Measurements from ENCODE around the gene SND1.

Gene SND1

GRCh38 chr7:127771707-127772106, 119.7 kb downstream of the SND1 start:
- TF ChIP-seq TAF1 (IDR thresholded peaks at IDR 0.05; ENCODE audit: low read depth) (no peak), FOXM1 (IDR thresholded peaks at IDR 0.05; ENCODE audit: borderline replicate concordance, low read depth) (no peak), ZBTB7A (IDR thresholded peaks at IDR 0.05; ENCODE audit: low read depth) (no peak), YY1 (IDR thresholded peaks at IDR 0.05; ENCODE audit: low read depth) (no peak)
- TF ChIP-seq, protein P1, sequence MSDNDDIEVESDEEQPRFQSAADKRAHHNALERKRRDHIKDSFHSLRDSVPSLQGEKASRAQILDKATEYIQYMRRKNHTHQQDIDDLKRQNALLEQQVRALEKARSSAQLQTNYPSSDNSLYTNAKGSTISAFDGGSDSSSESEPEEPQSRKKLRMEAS (IDR thresholded peaks at IDR 0.05): no peak

GRCh38 chr7:127776776-127777386, 124.9 kb downstream of the SND1 start:
- TF ChIP-seq EP300 (IDR thresholded peaks at IDR 0.05; ENCODE audit: borderline replicate concordance) (no peak), TEAD4 (IDR thresholded peaks at IDR 0.05) (no peak), ZBTB7A (IDR thresholded peaks at IDR 0.05; ENCODE audit: low read depth) (no peak), FOXM1 (IDR thresholded peaks at IDR 0.05; ENCODE audit: borderline replicate concordance, low read depth) (no peak), CEBPB (IDR thresholded peaks at IDR 0.05) (no peak), TAF1 (IDR thresholded peaks at IDR 0.05; ENCODE audit: low read depth) (no peak), CREB1 (IDR thresholded peaks at IDR 0.05; ENCODE audit: low read depth) (no peak)
- TF ChIP-seq, protein P2, sequence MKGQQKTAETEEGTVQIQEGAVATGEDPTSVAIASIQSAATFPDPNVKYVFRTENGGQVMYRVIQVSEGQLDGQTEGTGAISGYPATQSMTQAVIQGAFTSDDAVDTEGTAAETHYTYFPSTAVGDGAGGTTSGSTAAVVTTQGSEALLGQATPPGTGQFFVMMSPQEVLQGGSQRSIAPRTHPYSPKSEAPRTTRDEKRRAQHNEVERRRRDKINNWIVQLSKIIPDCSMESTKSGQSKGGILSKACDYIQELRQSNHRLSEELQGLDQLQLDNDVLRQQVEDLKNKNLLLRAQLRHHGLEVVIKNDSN (IDR thresholded peaks at IDR 0.05): no peak

- TF ChIP-seq EGR1 (IDR thresholded peaks at IDR 0.05) (no peak), ZBTB7A (IDR thresholded peaks at IDR 0.05; ENCODE audit: low read depth) (no peak), NFIC (IDR thresholded peaks at IDR 0.05) (no peak), CREB1 (IDR thresholded peaks at IDR 0.05; ENCODE audit: low read depth) (no peak)
- TF ChIP-seq, protein P3, sequence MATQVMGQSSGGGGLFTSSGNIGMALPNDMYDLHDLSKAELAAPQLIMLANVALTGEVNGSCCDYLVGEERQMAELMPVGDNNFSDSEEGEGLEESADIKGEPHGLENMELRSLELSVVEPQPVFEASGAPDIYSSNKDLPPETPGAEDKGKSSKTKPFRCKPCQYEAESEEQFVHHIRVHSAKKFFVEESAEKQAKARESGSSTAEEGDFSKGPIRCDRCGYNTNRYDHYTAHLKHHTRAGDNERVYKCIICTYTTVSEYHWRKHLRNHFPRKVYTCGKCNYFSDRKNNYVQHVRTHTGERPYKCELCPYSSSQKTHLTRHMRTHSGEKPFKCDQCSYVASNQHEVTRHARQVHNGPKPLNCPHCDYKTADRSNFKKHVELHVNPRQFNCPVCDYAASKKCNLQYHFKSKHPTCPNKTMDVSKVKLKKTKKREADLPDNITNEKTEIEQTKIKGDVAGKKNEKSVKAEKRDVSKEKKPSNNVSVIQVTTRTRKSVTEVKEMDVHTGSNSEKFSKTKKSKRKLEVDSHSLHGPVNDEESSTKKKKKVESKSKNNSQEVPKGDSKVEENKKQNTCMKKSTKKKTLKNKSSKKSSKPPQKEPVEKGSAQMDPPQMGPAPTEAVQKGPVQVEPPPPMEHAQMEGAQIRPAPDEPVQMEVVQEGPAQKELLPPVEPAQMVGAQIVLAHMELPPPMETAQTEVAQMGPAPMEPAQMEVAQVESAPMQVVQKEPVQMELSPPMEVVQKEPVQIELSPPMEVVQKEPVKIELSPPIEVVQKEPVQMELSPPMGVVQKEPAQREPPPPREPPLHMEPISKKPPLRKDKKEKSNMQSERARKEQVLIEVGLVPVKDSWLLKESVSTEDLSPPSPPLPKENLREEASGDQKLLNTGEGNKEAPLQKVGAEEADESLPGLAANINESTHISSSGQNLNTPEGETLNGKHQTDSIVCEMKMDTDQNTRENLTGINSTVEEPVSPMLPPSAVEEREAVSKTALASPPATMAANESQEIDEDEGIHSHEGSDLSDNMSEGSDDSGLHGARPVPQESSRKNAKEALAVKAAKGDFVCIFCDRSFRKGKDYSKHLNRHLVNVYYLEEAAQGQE (IDR thresholded peaks at IDR 0.05; ENCODE audit: low read depth): no peak
- TF ChIP-seq, protein P1 (IDR thresholded peaks at IDR 0.05): no peak
- TF ChIP-seq, protein P2 (IDR thresholded peaks at IDR 0.05): no peak
Measured at GRCh38 chr7:127780489-127780888, 128.5 kb downstream of the SND1 start.

DNA sequence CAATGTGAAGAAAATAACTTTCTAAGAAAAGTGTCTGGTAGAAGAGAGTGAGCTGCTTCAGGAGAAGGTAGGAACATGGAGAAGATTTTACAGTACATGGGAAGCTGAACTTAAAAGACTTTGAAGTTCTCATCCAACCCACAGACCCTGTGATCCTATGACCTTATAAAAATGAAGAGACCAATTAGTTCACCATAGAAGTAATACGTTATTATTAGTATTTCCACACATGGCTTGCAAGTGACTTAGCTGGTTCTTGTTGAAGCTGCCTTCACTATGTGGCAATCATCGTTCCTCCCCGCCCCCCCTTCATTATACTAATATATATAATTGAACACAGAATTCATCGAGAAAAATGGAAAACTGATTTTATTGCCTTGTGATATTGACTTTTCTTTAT, 129.1 kb downstream of the SND1 start:
- TF ChIP-seq YY1 (IDR thresholded peaks at IDR 0.05; ENCODE audit: low read depth): no peak
- TF ChIP-seq EP300 (IDR thresholded peaks at IDR 0.05; ENCODE audit: borderline replicate concordance): no peak
- no peak for TF ChIP-seq RAD21 (IDR thresholded peaks at IDR 0.05; ENCODE audit: low read depth)
- TF ChIP-seq, protein P1 (IDR thresholded peaks at IDR 0.05): no peak
- no peak for TF ChIP-seq CEBPB (IDR thresholded peaks at IDR 0.05)
- no peak for TF ChIP-seq NFIC (IDR thresholded peaks at IDR 0.05)
- TF ChIP-seq EGR1 (IDR thresholded peaks at IDR 0.05): no peak
- TF ChIP-seq TCF12 (IDR thresholded peaks at IDR 0.05; ENCODE audit: low read depth): no peak
- no peak for TF ChIP-seq CREB1 (IDR thresholded peaks at IDR 0.05; ENCODE audit: low read depth)
- TF ChIP-seq, protein P3 (IDR thresholded peaks at IDR 0.05; ENCODE audit: low read depth): no peak
- no peak for TF ChIP-seq ZBTB7A (IDR thresholded peaks at IDR 0.05; ENCODE audit: low read depth)
- TF ChIP-seq TAF1 (IDR thresholded peaks at IDR 0.05; ENCODE audit: low read depth): no peak
- TF ChIP-seq, protein P2 (IDR thresholded peaks at IDR 0.05): no peak
- TF ChIP-seq FOXM1 (IDR thresholded peaks at IDR 0.05; ENCODE audit: borderline replicate concordance, low read depth): no peak
- no peak for TF ChIP-seq TEAD4 (IDR thresholded peaks at IDR 0.05)

- TF ChIP-seq NFIC (IDR thresholded peaks at IDR 0.05) (no peak), ZBTB7A (IDR thresholded peaks at IDR 0.05; ENCODE audit: low read depth) (no peak), CREB1 (IDR thresholded peaks at IDR 0.05; ENCODE audit: low read depth) (no peak), RAD21 (IDR thresholded peaks at IDR 0.05; ENCODE audit: low read depth) (no peak), YY1 (IDR thresholded peaks at IDR 0.05; ENCODE audit: low read depth) (no peak), TCF12 (IDR thresholded peaks at IDR 0.05; ENCODE audit: low read depth) (no peak), TEAD4 (IDR thresholded peaks at IDR 0.05) (no peak), EGR1 (IDR thresholded peaks at IDR 0.05) (no peak), FOXM1 (IDR thresholded peaks at IDR 0.05; ENCODE audit: borderline replicate concordance, low read depth) (no peak), TAF1 (IDR thresholded peaks at IDR 0.05; ENCODE audit: low read depth) (no peak), EP300 (IDR thresholded peaks at IDR 0.05; ENCODE audit: borderline replicate concordance) (no peak), CEBPB (IDR thresholded peaks at IDR 0.05) (no peak)
- TF ChIP-seq, protein P3 (IDR thresholded peaks at IDR 0.05; ENCODE audit: low read depth): no peak
- TF ChIP-seq, protein P2 (IDR thresholded peaks at IDR 0.05): no peak
- TF ChIP-seq, protein P1 (IDR thresholded peaks at IDR 0.05): no peak
Measured at GRCh38 chr7:127782075-127782474, 130.1 kb downstream of the SND1 start.

Measured in Ishikawa (cell line).